Measurements from ENCODE around the gene MAML2.

The MAML2 gene

DNA sequence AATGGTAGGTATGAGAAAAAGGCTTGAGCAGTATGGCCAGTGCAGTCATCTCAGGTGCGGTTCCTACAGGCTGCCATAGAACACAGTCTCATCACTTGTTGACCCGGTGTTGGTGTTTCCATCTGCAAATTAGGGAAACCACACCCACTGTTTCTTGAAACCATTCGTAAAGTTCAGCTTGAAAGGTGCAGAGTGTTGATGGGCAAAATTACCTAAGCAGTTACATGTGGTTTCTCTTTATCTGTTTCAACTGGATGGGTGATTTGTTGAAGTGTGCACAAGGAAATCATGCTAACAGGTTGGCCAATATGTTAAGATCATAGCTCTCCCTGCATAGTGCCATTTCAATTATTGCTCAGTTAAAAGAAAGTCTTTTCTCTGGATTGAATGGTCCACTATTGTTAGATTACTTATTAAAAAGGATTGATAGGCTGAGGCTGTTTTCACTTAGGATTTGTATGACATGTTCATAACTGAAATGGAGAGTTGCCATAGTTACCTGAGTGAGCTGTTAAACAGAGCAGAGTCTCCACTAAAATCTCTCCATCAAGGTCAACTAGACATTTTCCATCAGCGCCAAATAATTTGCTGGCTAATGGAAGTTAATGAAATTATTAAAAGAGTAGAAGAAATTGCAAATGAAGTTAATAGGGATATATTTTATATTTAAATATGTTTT lies 215.9 kb downstream of the MAML2 start:
- no peak for DNase-seq (ENCODE audit: low read depth)

GRCh38 chr11:96125400-96125799 lies 217.6 kb downstream of the MAML2 start:
- DNase-seq (ENCODE audit: low read depth): no peak

GRCh38 chr11:96124155-96124554 lies 218.8 kb downstream of the MAML2 start:
- DNase-seq (ENCODE audit: low read depth): no peak

DNA sequence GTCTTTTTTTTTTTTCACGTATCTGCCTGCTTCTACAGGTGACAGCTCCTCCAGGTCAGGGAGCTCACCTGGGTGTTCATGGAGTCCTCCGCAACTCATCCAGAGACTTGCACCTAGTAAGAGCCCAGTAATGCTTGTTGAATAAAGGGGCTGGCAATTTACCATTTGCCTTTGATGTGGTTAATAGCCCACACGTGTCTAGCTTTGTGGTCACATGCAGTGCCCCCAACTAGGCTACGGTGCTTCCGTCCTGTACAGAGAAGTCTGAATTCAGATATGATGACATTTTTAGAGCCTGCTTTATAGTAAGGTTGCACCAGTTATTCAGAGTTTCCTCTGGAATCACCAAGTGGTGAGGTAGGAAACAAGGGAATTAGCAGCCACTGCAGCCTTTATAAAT lies 219.7 kb downstream of the MAML2 start:
- no peak for DNase-seq (ENCODE audit: low read depth)

- DNase-seq (ENCODE audit: low read depth): no peak
These were observed 220.4 kb downstream of the MAML2 start for GRCh38 chr11:96122601-96123074.

- no peak for DNase-seq (ENCODE audit: low read depth)
These were observed 223.8 kb downstream of the MAML2 start for GRCh38 chr11:96119211-96119610.

- DNase-seq (ENCODE audit: low read depth): no peak
These were observed 226.6 kb downstream of the MAML2 start for GRCh38 chr11:96116376-96116775.

- no peak for DNase-seq (ENCODE audit: low read depth)
These were observed 228.6 kb downstream of the MAML2 start for GRCh38 chr11:96114178-96115064.

DNA sequence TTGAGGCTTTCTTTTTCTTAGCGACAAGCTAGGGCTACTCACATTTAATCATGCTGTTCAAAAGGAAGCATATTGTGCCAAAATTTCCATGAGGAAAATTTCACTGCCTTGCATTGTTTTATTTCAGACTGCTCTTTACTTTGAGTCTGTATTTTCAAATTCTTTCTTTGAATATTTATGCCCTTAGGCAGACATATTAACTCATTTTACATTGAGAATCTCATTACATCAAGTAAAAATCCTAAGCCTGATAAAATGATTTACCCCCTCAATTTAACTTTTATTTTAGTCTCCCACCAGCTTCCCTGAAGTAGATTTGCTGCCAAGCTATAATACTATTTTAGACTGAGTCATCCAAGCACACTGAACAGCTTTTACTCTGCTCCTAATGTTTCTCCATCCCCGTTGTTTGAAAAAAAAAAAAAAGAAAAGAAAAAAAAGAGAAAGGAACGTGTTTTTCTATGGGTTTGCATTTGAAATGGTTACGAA lies 229.8 kb downstream of the MAML2 start:
- DNase-seq (ENCODE audit: low read depth): no peak

- DNase-seq (ENCODE audit: low read depth): no peak
These were observed 230.5 kb downstream of the MAML2 start for GRCh38 chr11:96112192-96113128.

DNA sequence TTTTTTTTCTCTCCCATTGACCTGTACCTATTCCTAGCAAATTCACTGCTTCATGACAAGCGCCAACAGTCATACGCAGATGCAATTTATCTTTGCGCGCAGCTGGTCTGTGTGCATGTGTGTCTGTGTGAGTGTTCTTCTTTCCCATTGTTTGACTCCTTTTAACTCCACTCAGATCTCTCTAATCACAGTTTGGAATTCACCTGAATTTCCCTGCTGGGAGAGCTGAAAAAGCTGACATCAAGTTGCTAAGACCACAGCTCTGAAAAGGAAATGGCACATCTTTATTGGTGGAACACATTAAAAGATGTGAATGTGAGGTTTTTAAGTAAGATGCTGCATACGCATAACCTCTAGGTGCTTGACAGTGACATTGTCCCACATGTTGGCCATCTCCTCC lies 231.7 kb downstream of the MAML2 start:
- DNase-seq (ENCODE audit: low read depth): no peak

DNA sequence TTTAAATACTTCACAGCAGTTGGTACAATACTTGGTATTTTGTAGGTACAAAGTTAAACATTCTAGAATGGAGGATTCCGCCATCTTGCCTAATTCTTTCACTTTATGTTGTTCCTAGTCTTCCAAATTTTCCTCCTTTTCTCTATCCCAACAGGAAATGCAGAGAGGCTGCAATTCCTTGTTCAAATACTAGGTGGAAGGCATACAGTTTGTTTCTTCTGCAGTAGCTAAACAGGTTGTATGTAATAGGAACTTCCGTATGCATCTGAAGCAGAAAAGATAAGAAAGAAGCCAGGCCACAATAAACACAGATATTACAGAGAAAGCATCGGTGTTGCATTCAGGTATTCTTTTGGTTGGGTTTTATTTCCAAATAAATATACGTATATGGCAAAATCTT lies 232.7 kb downstream of the MAML2 start:
- DNase-seq (ENCODE audit: low read depth): no peak

DNA sequence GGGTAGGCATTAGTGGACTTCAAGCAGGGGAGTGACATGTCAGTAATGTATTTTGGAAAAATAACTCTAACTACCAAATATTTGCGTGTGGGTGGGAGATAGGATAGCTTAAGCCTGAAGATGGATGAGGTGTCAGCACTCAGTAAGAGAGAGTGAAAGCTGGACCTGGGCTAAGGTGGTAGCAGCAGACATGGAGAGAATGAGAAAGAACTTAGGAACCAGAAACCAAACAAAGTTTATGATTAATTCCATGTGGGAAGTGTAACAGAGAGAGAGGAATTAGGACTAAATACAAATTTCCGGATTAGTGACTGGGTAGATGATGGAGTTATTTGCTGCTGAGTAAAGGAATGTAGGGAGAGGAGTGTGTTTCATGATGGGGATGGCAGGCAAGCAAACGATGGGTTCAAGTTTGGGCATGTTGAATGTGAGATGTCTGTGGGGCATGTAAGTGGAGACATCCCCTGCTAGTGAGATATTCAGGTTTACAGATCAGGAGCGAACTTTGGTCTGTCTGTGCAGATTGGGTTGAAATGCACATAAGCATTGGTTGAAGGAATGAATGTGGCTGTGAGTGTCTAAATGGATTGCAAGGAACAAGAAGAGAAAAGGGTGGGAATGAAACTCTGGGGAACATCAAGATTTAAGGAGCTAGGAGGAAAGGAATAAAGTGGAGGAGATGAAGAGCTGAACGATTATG lies 233.5 kb downstream of the MAML2 start:
- DNase-seq (ENCODE audit: low read depth): no peak

GRCh38 chr11:96107143-96107824 lies 235.7 kb downstream of the MAML2 start:
- DNase-seq (ENCODE audit: low read depth): no peak

- DNase-seq (ENCODE audit: low read depth): no peak
These were observed 236.3 kb downstream of the MAML2 start for GRCh38 chr11:96106645-96107044.

DNA sequence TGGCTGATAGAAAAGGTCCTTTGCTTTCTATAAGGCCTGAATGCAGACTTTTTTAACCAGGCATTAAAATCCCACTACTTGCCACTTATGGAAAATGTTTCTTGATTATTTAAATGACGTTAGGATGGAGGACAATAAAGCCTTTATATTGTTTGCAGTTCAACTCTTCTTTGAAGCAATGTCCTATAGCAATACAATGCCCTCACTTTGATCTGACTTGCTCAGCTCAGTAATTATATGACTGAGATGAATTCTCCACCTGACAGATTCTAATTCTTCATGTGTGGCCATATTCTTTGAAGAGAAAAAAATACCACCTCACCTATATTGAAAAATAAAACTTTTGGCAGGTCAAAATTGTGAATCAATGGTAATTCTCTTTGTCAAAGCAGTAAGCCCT lies 237.1 kb downstream of the MAML2 start:
- no peak for DNase-seq (ENCODE audit: low read depth)

DNA sequence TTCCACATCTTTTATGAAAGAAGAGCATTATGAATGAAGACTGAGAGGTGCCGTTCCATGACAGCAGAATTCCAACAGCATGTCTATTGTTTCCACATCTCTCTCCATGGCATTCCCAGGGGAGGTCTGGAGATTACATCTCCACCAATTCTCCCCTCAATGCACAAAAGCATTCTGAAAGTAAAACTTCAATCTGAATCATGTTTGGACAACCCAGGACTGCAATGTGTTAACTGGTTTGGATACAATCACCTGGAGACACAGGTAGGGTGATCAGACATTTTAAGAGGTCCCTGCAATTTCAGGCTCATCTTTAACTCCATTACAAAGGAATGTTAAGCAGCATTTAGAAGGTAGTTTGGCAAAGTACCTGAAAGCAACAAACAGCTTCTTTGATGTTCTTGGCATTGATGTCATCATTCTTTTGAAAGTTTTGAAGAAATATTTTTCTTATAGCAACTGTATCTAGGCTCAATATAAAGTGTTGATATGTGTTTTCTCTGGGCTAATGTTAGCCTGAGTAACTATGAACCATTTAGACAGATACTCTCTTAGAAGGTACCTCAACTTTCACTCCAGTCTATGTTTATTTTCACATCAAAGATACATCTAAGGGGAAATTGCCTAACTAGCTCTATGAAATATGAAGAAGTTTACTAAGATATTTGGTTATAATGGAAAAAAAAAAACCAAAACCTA lies 237.6 kb downstream of the MAML2 start:
- DNase-seq (ENCODE audit: low read depth): no peak

- no peak for DNase-seq (ENCODE audit: low read depth)
These were observed 238.5 kb downstream of the MAML2 start for GRCh38 chr11:96104496-96104895.

GRCh38 chr11:96103721-96104120 lies 239.3 kb downstream of the MAML2 start:
- DNase-seq (ENCODE audit: low read depth): no peak

- no peak for DNase-seq (ENCODE audit: low read depth)
These were observed 239.9 kb downstream of the MAML2 start for GRCh38 chr11:96103102-96103501.
